GM18873 (cell line): ENCODE results near the gene GEMIN2.
"Not testable (repeated sequence)": the region's sequence is repeated elsewhere in the genome, so short reads cannot be mapped to it uniquely, and the experiment has no call there.

Source experiments
- ATAC-seq: cut with Tn5 transposase; IDR thresholded peaks from one replicate; pipeline ENCODE4 v1.9.1; 2021; ENCODE audit warnings: mild to moderate bottlenecking, moderate library complexity, moderate number of reproducible peaks; ENCODE audit not compliant: unreplicated experiment, low FRiP score

The GEMIN2 gene

GRCh38 chr14:39175445-39176262 lies 61.5 kb downstream of the GEMIN2 start:
- ATAC-seq: no peak

- ATAC-seq: no peak
These were observed 62.4 kb downstream of the GEMIN2 start for GRCh38 chr14:39176263-39177167.

- no peak for ATAC-seq
These were observed 63.0 kb downstream of the GEMIN2 start for GRCh38 chr14:39177168-39177545.

- no peak for ATAC-seq
These were observed 64.9 kb downstream of the GEMIN2 start for GRCh38 chr14:39179042-39179441.

- no peak for ATAC-seq
These were observed 66.4 kb downstream of the GEMIN2 start for GRCh38 chr14:39180553-39180952.

- ATAC-seq: no peak
These were observed 67.0 kb downstream of the GEMIN2 start for GRCh38 chr14:39181026-39181692.

GRCh38 chr14:39181693-39182047 lies 67.5 kb downstream of the GEMIN2 start:
- no peak for ATAC-seq

- ATAC-seq: no peak
These were observed 68.9 kb downstream of the GEMIN2 start for GRCh38 chr14:39182770-39183684.

GRCh38 chr14:39183685-39184003 lies 69.5 kb downstream of the GEMIN2 start:
- ATAC-seq: not testable (repeated sequence)

GRCh38 chr14:39184628-39185255 lies 70.6 kb downstream of the GEMIN2 start:
- ATAC-seq: no peak

- no peak for ATAC-seq
These were observed 71.3 kb downstream of the GEMIN2 start for GRCh38 chr14:39185256-39186049.
